Fibroblast of villous mesenchyme (primary cell): Measurements from ENCODE around the gene S100B. TPM values are rescaled to one million over a fixed set of nuclear protein-coding genes. Genes with fewer than 3 reads are reported as not detected.

ENCODE experiments used
- DNase-seq: peaks from one replicate; pipeline ENCODE4 v3.0.0-alpha.2; 2010; ENCODE audit warnings: low read depth
- H3K4me3 ChIP-seq: 2 replicates; pipeline ENCODE4 v1.5.1; 2011; ENCODE audit warnings: low read depth, mild to moderate bottlenecking, low read length
- CTCF ChIP-seq: IDR thresholded peaks from 2 replicates; pipeline ENCODE4 v1.5.1; 2012; ENCODE audit warnings: low read depth, mild to moderate bottlenecking, low read length; ENCODE audit not compliant: insufficient read depth
- total RNA-seq: library from RNA; depleted of rRNA; stranded (reverse); fragments of >200 nt; gene quantifications from 2 replicates; pipeline ENCODE4 v1.2.3, GENCODE V29; 2012

The S100B gene
- total RNA-seq, 1 donor: not detected

GRCh38 chr21:46562964-46563607 lies 41.8 kb downstream of the S100B start:
- no peak overlapping the region for H3K4me3 ChIP-seq
- DNase-seq: no peak
- no peak for TF ChIP-seq CTCF

- no peak for DNase-seq
- no peak overlapping the region for H3K4me3 ChIP-seq
- no peak for TF ChIP-seq CTCF
Measured at GRCh38 chr21:46562472-46562871, 42.4 kb downstream of the S100B start.

- no peak for TF ChIP-seq CTCF
- DNase-seq: no peak
- H3K4me3 ChIP-seq: no peak overlapping the region
Measured at GRCh38 chr21:46561445-46562090, 43.3 kb downstream of the S100B start.

GRCh38 chr21:46560568-46561444 lies 44.1 kb downstream of the S100B start:
- H3K4me3 ChIP-seq: no peak overlapping the region
- TF ChIP-seq CTCF: no peak
- no peak for DNase-seq

GRCh38 chr21:46559291-46559983 lies 45.4 kb downstream of the S100B start:
- no peak overlapping the region for H3K4me3 ChIP-seq
- TF ChIP-seq CTCF: no peak
- DNase-seq: no peak

GRCh38 chr21:46557919-46558392 lies 46.9 kb downstream of the S100B start:
- no peak for TF ChIP-seq CTCF
- no peak for DNase-seq
- no peak overlapping the region for H3K4me3 ChIP-seq
